Body of pancreas (tissue), 4 donors: ENCODE data around the gene SLC6A7. TPM values are rescaled to one million over a fixed set of nuclear protein-coding genes. Genes with fewer than 3 reads are reported as not detected.

ENCODE experiments used
- ATAC-seq: fragments of 150-250 bp; one replicate; pipeline ENCODE4 v1.9.1; 2016
- DNase-seq, 4 donors: peaks; one replicate each; pipeline ENCODE4 v3.0.0-alpha.2; 2019
- H3K27ac ChIP-seq, 4 donors: fragments of 200-600 bp; sonication (generic); 1 replicate in 3 of 4; 2 replicates in 1 of 4; pipeline versions ENCODE4 v1.5.1 to v1.6.1; 2016 to 2019; ENCODE audit warnings: mild to moderate bottlenecking in 1 of 4, mixed read lengths in 1 of 4, moderate library complexity in 1 of 4
- H3K27me3 ChIP-seq, 2 donors: fragments of 200-600 bp; sonication (generic); one replicate each; pipeline ENCODE4 v1.6.0; 2016; ENCODE audit warnings: mild to moderate bottlenecking in 1 of 2
- H3K36me3 ChIP-seq, 2 donors: fragments of 200-600 bp; sonication (generic); replicated peaks in 1 of 2; 2 replicates each; pipeline ENCODE4 v1.5.1; 2016; ENCODE audit warnings: low read depth in 2 of 2; ENCODE audit not compliant: insufficient read depth in 1 of 2
- H3K4me1 ChIP-seq: fragments of 200-600 bp; sonication (generic); one replicate; pipeline ENCODE4 v1.6.0; 2016
- H3K4me3 ChIP-seq, 2 donors: fragments of 200-600 bp; sonication (generic); 1 replicate in 1 of 2; 2 replicates in 1 of 2; pipeline ENCODE4 v1.5.1; 2016 to 2019
- H3K9me3 ChIP-seq, 3 donors: fragments of 200-600 bp; sonication (generic); 1 replicate in 2 of 3; 2 replicates in 1 of 3; pipeline ENCODE4 v1.5.1; 2016
- POLR2A ChIP-seq, 3 donors: fragments of 450-650 bp; IDR thresholded peaks; one replicate each; pipeline ENCODE4 v1.6.1; 2016; ENCODE audit warnings: antibody characterized with exemption in 3 of 3, mild to moderate bottlenecking in 2 of 3
- WGBS, 2 donors: methylation state at CpG; one replicate each; pipeline ENCODE4 v1.1.5; 2017; 5-methylcytosine and 5-hydroxymethylcytosine counted together
- intact Hi-C: fragments of 100-400 bp; cut with DNase I; formaldehyde crosslinking; loops from one replicate; pipeline ENCODE4 v1.15.1; 2023
- total RNA-seq, 2 donors: library from RNA; depleted of rRNA; stranded (reverse); fragments of >200 nt; gene quantifications; one replicate each; pipeline ENCODE4 v1.1.0, GENCODE V29; 2016
- TF ChIP-seq, protein P1 (sequence below), 7 experiments: fragments of 450-650 bp in 4 of 7; fragments of 200-600 bp in 3 of 7; sonication (generic) in 3 of 7; IDR thresholded peaks; one replicate each; pipeline ENCODE4 v1.5.1; 2016 to 2019; ENCODE audit warnings: antibody characterized with exemption in 7 of 7

Gene SLC6A7
- total RNA-seq, 2 donors from 2014 or later = not detected

GRCh38 chr5:150186137-150186536 lies 3.7 kb upstream of the SLC6A7 start:
- Histone ChIP-seq H3K4me3 (no peak overlapping the region), H3K27ac (no peak overlapping the region), H3K27me3 (peaks cover 0 to 13% of the 10 kb centered on the region in 2 donors), H3K36me3 (no peaks in the 10 kb centered on the region), H3K9me3 (no peaks in the 10 kb centered on the region), H3K4me1 (peaks cover 13% of the 10 kb centered on the region)
- no peak for TF ChIP-seq POLR2A (IDR thresholded peaks at IDR 0.05)
- TF ChIP-seq, protein P1, sequence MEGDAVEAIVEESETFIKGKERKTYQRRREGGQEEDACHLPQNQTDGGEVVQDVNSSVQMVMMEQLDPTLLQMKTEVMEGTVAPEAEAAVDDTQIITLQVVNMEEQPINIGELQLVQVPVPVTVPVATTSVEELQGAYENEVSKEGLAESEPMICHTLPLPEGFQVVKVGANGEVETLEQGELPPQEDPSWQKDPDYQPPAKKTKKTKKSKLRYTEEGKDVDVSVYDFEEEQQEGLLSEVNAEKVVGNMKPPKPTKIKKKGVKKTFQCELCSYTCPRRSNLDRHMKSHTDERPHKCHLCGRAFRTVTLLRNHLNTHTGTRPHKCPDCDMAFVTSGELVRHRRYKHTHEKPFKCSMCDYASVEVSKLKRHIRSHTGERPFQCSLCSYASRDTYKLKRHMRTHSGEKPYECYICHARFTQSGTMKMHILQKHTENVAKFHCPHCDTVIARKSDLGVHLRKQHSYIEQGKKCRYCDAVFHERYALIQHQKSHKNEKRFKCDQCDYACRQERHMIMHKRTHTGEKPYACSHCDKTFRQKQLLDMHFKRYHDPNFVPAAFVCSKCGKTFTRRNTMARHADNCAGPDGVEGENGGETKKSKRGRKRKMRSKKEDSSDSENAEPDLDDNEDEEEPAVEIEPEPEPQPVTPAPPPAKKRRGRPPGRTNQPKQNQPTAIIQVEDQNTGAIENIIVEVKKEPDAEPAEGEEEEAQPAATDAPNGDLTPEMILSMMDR (IDR thresholded peaks at IDR 0.05) = no peak
- intact Hi-C loops = no loop called here
- no peak for DNase-seq
- ATAC-seq = no peak
- WGBS, 2 donors = 83 to 95% methylated on average over 3 to 8 of the region's 8 CpGs

DNA sequence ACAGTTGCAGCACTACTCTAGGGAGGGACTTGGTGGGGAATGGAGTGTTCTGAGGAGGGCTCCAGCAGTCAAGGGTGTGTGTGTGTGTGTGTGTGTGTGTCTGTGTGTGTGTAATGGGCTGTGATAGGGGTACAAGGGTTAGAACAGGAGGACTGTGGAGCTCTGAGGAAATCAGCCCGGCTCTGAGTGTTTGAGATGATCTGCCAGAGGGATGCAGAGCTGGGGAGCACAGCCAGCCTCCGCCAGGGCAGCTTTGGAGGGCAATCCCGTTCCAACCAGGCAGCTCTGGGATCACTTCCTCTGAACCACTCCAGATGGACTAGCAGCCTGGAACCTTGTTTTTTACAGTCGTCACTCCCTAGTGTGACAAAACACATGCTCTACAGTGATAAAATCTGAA lies 3.0 kb upstream of the SLC6A7 start:
- H3K9me3 ChIP-seq = no peaks in the 10 kb centered on the region
- intact Hi-C loops = no loop called here
- no peak overlapping the region for H3K4me3 ChIP-seq
- H3K4me1 ChIP-seq = peaks cover 13% of the 10 kb centered on the region
- H3K36me3 ChIP-seq = no peaks in the 10 kb centered on the region
- ATAC-seq = no peak
- no peak for TF ChIP-seq POLR2A (IDR thresholded peaks at IDR 0.05)
- TF ChIP-seq, protein P1 (IDR thresholded peaks at IDR 0.05) = no peak
- 72 to 81% methylated on average over 4 of the region's 4 CpGs for WGBS, 2 donors
- DNase-seq = no peak
- peaks cover 0 to 13% of the 10 kb centered on the region in 2 donors for H3K27me3 ChIP-seq
- no peak overlapping the region for H3K27ac ChIP-seq

DNA sequence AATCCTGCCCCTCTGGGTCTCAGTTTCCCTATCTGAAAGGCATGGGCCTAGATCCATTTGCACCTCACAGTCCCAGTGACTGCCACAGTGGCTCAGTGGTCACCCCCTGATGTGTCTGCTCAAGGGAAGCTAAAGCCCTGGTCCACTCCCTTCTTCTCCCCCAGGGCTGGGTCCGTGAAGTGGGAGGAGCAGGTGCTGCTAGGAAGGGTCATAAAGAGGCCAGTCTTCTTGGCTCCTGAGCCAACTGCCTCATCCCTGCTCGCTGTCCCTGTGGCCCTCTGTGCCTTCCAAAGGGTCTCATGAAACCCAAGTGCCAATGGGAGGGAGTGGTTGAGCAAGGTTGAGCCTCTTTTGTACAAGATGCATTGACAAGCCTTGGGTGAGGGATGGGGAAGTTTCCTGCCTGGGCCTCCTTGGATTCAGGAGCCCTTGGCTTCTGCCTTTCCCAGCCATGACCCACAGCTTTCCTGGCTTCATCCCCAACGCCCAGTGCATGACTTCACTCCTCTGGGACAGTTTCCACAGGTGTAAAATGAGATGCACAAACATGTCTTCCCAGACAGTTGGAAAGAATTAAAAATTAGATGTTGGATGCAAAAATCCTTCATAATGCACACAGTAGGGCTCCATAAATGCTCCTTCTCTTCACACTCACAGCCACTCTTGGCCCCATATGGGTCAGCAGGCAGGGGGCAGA lies 1.6 kb upstream of the SLC6A7 start:
- DNase-seq = no peak

DNA sequence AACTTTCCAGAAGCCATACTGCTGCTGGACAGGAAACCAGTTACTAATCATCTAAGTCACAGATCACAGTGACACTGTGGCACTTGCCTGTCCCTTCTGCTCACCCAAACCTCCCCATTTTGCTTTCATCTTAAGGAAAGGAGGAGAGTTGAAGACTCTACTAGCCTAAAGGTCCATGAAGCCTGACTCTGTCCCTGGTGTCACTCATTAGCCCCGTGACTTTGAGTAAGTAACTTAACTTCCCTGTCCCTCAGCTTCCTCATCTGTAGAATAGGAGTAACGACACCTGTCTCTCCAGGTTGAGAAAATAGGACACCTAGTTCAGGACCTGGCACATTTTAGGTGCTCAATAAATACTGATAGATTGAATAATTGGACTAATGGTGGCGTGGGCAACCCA lies 536 bp upstream of the SLC6A7 start:
- peaks cover 13% of the 10 kb centered on the region for H3K4me1 ChIP-seq
- no peak overlapping the region for H3K4me3 ChIP-seq
- no peaks in the 10 kb centered on the region for H3K36me3 ChIP-seq
- no peak for TF ChIP-seq POLR2A (IDR thresholded peaks at IDR 0.05)
- TF ChIP-seq, protein P1 (IDR thresholded peaks at IDR 0.05) = no peak
- peaks cover 0 to 13% of the 10 kb centered on the region in 2 donors for H3K27me3 ChIP-seq
- H3K9me3 ChIP-seq = no peaks in the 10 kb centered on the region
- 65 to 73% methylated on average over 3 of the region's 3 CpGs for WGBS, 2 donors
- H3K27ac ChIP-seq = no peak overlapping the region
- intact Hi-C loops = no loop called here
- ATAC-seq (no peak), DNase-seq (no peak)

More for the DNA sequence above, 1.6 kb upstream of the SLC6A7 start:
- Histone ChIP-seq H3K27me3 (peaks cover 0 to 13% of the 10 kb centered on the region in 2 donors), H3K4me3 (no peak overlapping the region), H3K4me1 (peaks cover 13% of the 10 kb centered on the region), H3K36me3 (no peaks in the 10 kb centered on the region), H3K27ac (no peak overlapping the region), H3K9me3 (no peaks in the 10 kb centered on the region)
- ATAC-seq = no peak
- TF ChIP-seq POLR2A (IDR thresholded peaks at IDR 0.05) = no peak
- TF ChIP-seq, protein P1 (IDR thresholded peaks at IDR 0.05) = no peak
- 62 to 85% methylated on average over 2 to 3 of the region's 3 CpGs for WGBS, 2 donors
- intact Hi-C loops = no loop called here

DNA sequence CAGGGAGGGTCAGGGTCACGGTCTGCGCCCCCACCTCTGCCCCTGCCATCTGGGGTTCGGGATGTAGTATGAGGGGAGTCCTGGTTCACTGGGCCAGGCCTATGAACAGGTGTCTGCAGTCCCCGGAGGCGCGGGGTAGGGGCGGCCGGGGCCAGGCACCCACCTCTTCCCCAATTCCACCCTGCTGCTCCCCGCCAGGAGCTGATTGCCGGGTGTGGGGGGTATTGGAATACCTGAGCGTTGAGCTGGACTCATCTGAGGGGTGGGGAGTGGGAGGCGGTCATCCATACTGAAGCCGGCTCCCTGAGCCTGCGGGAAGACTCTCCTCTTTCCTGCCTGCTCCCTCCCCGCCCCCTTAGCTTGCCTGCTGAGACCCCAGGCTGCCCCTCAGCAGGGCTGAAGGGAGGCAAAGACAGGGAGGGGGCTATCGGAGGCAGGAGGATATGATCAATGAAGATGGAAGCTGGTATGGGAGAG lies 679 bp downstream of the SLC6A7 start:
- TF ChIP-seq, protein P1 (IDR thresholded peaks at IDR 0.05) = no peak
- TF ChIP-seq POLR2A (IDR thresholded peaks at IDR 0.05) = no peak
- H3K4me3 ChIP-seq = no peak overlapping the region
- H3K4me1 ChIP-seq = peaks cover 7% of the 10 kb centered on the region
- ATAC-seq (no peak), DNase-seq (no peak)
- peaks cover 0 to 13% of the 10 kb centered on the region in 2 donors for H3K27me3 ChIP-seq
- WGBS, 2 donors = 56 to 68% methylated on average over 6 of the region's 16 CpGs
- no peak overlapping the region for H3K27ac ChIP-seq
- no peaks in the 10 kb centered on the region for H3K36me3 ChIP-seq
- H3K9me3 ChIP-seq = no peaks in the 10 kb centered on the region
- intact Hi-C loops = no loop called here
